Measurements from ENCODE around the gene CORO2A. TPM values are rescaled to one million over a fixed set of nuclear protein-coding genes. Genes with fewer than 3 reads are reported as not detected.

The CORO2A gene
- total and polyA plus RNA-seq, 2 of the 8 experiments (the other 6 are each of a cell fraction or from before 2014, with no cell fraction given): 13.7 to 27.9 TPM

GRCh38 chr9:98236901-98237487 lies 44.6 kb upstream of the CORO2A start:
- Histone ChIP-seq H3K4me2 (ENCODE audit: insufficient read depth in 1 of 2, low read depth in 2 of 2, low read length in 2 of 2) (no peak overlapping the region), H3K56ac (replicated peaks; ENCODE audit: insufficient read length, low read depth, low read length) (no peak overlapping the region)

More at GRCh38 chr9:98236901-98237487, 44.6 kb upstream of the CORO2A start:
- CTCF ChIA-PET (ENCODE audit: partially characterized antibody): interaction anchor here (0.7 to 6.3 kb wide), 4 partner anchors 20 to 145 kb away, joined by 5 to 45 read pairs (median 17); partner anchors contain the start of gene TBC1D2
- H2BK12ac ChIP-seq (ENCODE audit: low read depth, low read length): no peak overlapping the region
- WGBS, 2 experiments (ENCODE audit: extremely low coverage in 1 of 2, insufficient coverage in 1 of 2, insufficient read length in 1 of 2, insufficient replicate concordance in 2 of 2, low coverage in 1 of 2, low lambda C conversion rate in 2 of 2, missing lambda C conversion rate in 1 of 2): 90% methylated on average over 8 of the region's 8 CpGs; no CpG with 5 or more reads in 1 of the 2 experiments
- no peak for DNase-seq (ENCODE audit: low read depth in 1 of 2, low spot score in 2 of 2)
- H3K4ac ChIP-seq (replicated peaks; ENCODE audit: insufficient read length, low read depth, low read length): no peak overlapping the region
- H4K91ac ChIP-seq (replicated peaks; ENCODE audit: insufficient read length, low read length): no peak overlapping the region
- no peaks in the 10 kb centered on the region for H3K27me3 ChIP-seq (replicated peaks in 1 of 4; ENCODE audit: control insufficient read depth in 3 of 4, extremely low read depth in 1 of 4, insufficient read depth in 3 of 4, low read length in 3 of 4)
- no peaks in the 10 kb centered on the region for H4K20me1 ChIP-seq (replicated peaks in 1 of 2; ENCODE audit: control insufficient read depth in 1 of 2, insufficient read depth in 2 of 2, low read length in 2 of 2)
- H3K9ac ChIP-seq (replicated peaks in 1 of 4; ENCODE audit: extremely low read depth in 1 of 4, low read depth in 3 of 4, low read length in 3 of 4): no peak overlapping the region
- H2AK5ac ChIP-seq (ENCODE audit: low read depth, low read length): no peak overlapping the region
- H2BK15ac ChIP-seq (ENCODE audit: low read length): no peak overlapping the region
- H3K23ac ChIP-seq (ENCODE audit: insufficient read length): no peak overlapping the region
- H3K27ac ChIP-seq (ENCODE audit: low read depth, low read length): no peak overlapping the region
- H2BK120ac ChIP-seq (replicated peaks; ENCODE audit: low read depth, low read length): no peak overlapping the region
- no peaks in the 10 kb centered on the region for H3K79me1 ChIP-seq (ENCODE audit: low read depth, low read length)
- FAIRE-seq: no peak
- H4K8ac ChIP-seq (ENCODE audit: extremely low read depth, insufficient read depth, low read length): no peak overlapping the region
- H3K4me1 ChIP-seq (replicated peaks in 1 of 4; ENCODE audit: control insufficient read depth in 3 of 4, insufficient read depth in 4 of 4, low read length in 3 of 4): no peaks in the 10 kb centered on the region
- TF ChIP-seq ATF2 (IDR thresholded peaks at IDR 0.05; ENCODE audit: low read length): no peak
- TF ChIP-seq YY1 (IDR thresholded peaks at IDR 0.05; ENCODE audit: low read depth, low read length): no peak
- TF ChIP-seq TBP (IDR thresholded peaks at IDR 0.05; ENCODE audit: low read depth, low read length): no peak
- no peak for TF ChIP-seq KDM5A (IDR thresholded peaks at IDR 0.05; ENCODE audit: low read length)
- no peak for TF ChIP-seq CTBP2 (IDR thresholded peaks at IDR 0.05; ENCODE audit: borderline replicate concordance, insufficient read depth, insufficient read length, low read length)
- TF ChIP-seq HDAC6 (IDR thresholded peaks at IDR 0.05; ENCODE audit: low read depth, low read length): no peak
- no peak for TF ChIP-seq CHD2 (IDR thresholded peaks at IDR 0.05; ENCODE audit: low read length)
- TF ChIP-seq E2F6 (IDR thresholded peaks at IDR 0.05): no peak
- no peak for TF ChIP-seq NANOG (IDR thresholded peaks at IDR 0.05; ENCODE audit: insufficient read depth, low read depth, low read length, poor library complexity, severe bottlenecking)
- no peak overlapping the region for H3K14ac ChIP-seq (ENCODE audit: insufficient read length)
- no peak overlapping the region for H3K18ac ChIP-seq (ENCODE audit: extremely low read depth, low read length)
- H2BK5ac ChIP-seq (ENCODE audit: low read depth, low read length): no peak overlapping the region
- H4K5ac ChIP-seq (ENCODE audit: insufficient read length, low read depth, low read length): no peak overlapping the region
- H2BK20ac ChIP-seq (ENCODE audit: low read length): no peak overlapping the region
- POLR2A ChIA-PET (ENCODE audit: partially characterized antibody): interaction anchor here (1.2 kb wide), 1 partner anchor 19 kb away, joined by 3 read pairs; the partner anchor contains the start of gene TBC1D2
- no peak overlapping the region for H2AFZ ChIP-seq (ENCODE audit: low read length)
- H3K9me3 ChIP-seq (ENCODE audit: insufficient read depth in 2 of 2, low read depth in 1 of 2, low read length in 1 of 2): no peaks in the 10 kb centered on the region
- H3K36me3 ChIP-seq (ENCODE audit: control insufficient read depth in 2 of 4, insufficient read depth in 4 of 4, low read length in 3 of 4): no peaks in the 10 kb centered on the region
- no peaks in the 10 kb centered on the region for H3K79me2 ChIP-seq (ENCODE audit: control insufficient read depth in 1 of 2, insufficient read depth in 2 of 2, low read length in 2 of 2)
- no peaks in the 10 kb centered on the region for H3K23me2 ChIP-seq (ENCODE audit: low read depth, low read length)
- no peak overlapping the region for H3K4me3 ChIP-seq (ENCODE audit: extremely low read depth in 1 of 4, insufficient read depth in 2 of 4, low read depth in 3 of 4, low read length in 4 of 4)
